Fibroblast of skin of left biceps (primary cell): ENCODE results near the gene KCNC4.

Experiments
- DNase-seq, 2 experiments: peaks; one replicate each; pipeline ENCODE4 v3.0.0-alpha.2; 2013; ENCODE audit warnings: low read depth in 2 of 2

Gene KCNC4

GRCh38 chr1:110211496-110212168 is 1.5 kb downstream of the KCNC4 start:
- no peak for DNase-seq

- no peak for DNase-seq
These were observed 2.3 kb downstream of the KCNC4 start for GRCh38 chr1:110212169-110213142.

- DNase-seq = no peak
These were observed 3.0 kb downstream of the KCNC4 start for GRCh38 chr1:110213143-110213540.

- no peak for DNase-seq
These were observed 4.6 kb downstream of the KCNC4 start for GRCh38 chr1:110214454-110215404.

- no peak for DNase-seq
These were observed 5.8 kb downstream of the KCNC4 start for GRCh38 chr1:110215621-110216515.

- no peak for DNase-seq
These were observed 6.8 kb downstream of the KCNC4 start for GRCh38 chr1:110216844-110217444.

GRCh38 chr1:110218137-110218536 is 8.0 kb downstream of the KCNC4 start:
- no peak for DNase-seq

- no peak for DNase-seq
These were observed 8.6 kb downstream of the KCNC4 start for GRCh38 chr1:110218739-110219138.

- DNase-seq = no peak
These were observed 10.2 kb downstream of the KCNC4 start for GRCh38 chr1:110220324-110220723.

GRCh38 chr1:110221119-110221518 is 11.0 kb downstream of the KCNC4 start:
- DNase-seq = no peak

- no peak for DNase-seq
These were observed 13.0 kb downstream of the KCNC4 start for GRCh38 chr1:110223127-110223526.

GRCh38 chr1:110223581-110223980 is 13.5 kb downstream of the KCNC4 start:
- DNase-seq = no peak

GRCh38 chr1:110224240-110224995 is 14.3 kb downstream of the KCNC4 start:
- no peak for DNase-seq

GRCh38 chr1:110225212-110225611 is 15.1 kb downstream of the KCNC4 start:
- no peak for DNase-seq

GRCh38 chr1:110225756-110226404 is 15.8 kb downstream of the KCNC4 start:
- DNase-seq = no peak

GRCh38 chr1:110227774-110228173 is 17.7 kb downstream of the KCNC4 start:
- no peak for DNase-seq

- no peak for DNase-seq
These were observed 18.3 kb downstream of the KCNC4 start for GRCh38 chr1:110228381-110228780.

- DNase-seq = no peak
These were observed 18.8 kb downstream of the KCNC4 start for GRCh38 chr1:110228869-110229268.

- no peak for DNase-seq
These were observed 19.4 kb downstream of the KCNC4 start for GRCh38 chr1:110229348-110230001.
